NCI-H187 treated with DMSO at 0.1 percent for 48 hours (cell line): Measurements from ENCODE around the gene FAM98B.

Source experiments
- DNase-seq: peaks from one replicate; lab custom pipeline; 2025; lab: John Stamatoyannopoulos, UW

FAM98B gene

GRCh38 chr15:38461066-38461833, 7.3 kb downstream of the FAM98B start:
- DNase-seq = no peak

GRCh38 chr15:38463893-38464292, 10.0 kb downstream of the FAM98B start:
- DNase-seq = no peak

GRCh38 chr15:38464675-38465074, 10.7 kb downstream of the FAM98B start:
- DNase-seq = no peak

- DNase-seq = no peak
These were observed 16.9 kb downstream of the FAM98B start for GRCh38 chr15:38470816-38471215.

- no peak for DNase-seq
These were observed 18.0 kb downstream of the FAM98B start for GRCh38 chr15:38471974-38472373.

- DNase-seq = peak; percentile 9
These were observed 20.3 kb downstream of the FAM98B start for GRCh38 chr15:38474155-38474757.

GRCh38 chr15:38475361-38475760, 21.4 kb downstream of the FAM98B start:
- DNase-seq = no peak

GRCh38 chr15:38476120-38476519, 22.2 kb downstream of the FAM98B start:
- DNase-seq = no peak

- DNase-seq = no peak
These were observed 23.7 kb downstream of the FAM98B start for GRCh38 chr15:38477637-38478036.

GRCh38 chr15:38479266-38479665, 25.3 kb downstream of the FAM98B start:
- no peak for DNase-seq

GRCh38 chr15:38479756-38480155, 25.8 kb downstream of the FAM98B start:
- DNase-seq = no peak

- no peak for DNase-seq
These were observed 27.2 kb downstream of the FAM98B start for GRCh38 chr15:38481113-38481512.

GRCh38 chr15:38481761-38482160, 27.8 kb downstream of the FAM98B start:
- DNase-seq = no peak

- no peak for DNase-seq
These were observed 28.6 kb downstream of the FAM98B start for GRCh38 chr15:38482572-38482971.

- no peak for DNase-seq
These were observed 33.0 kb downstream of the FAM98B start for GRCh38 chr15:38486936-38487335.

GRCh38 chr15:38487378-38487777, 33.5 kb downstream of the FAM98B start:
- DNase-seq = no peak

- no peak for DNase-seq
These were observed 36.5 kb downstream of the FAM98B start for GRCh38 chr15:38490242-38490922.

- DNase-seq = no peak
These were observed 42.2 kb downstream of the FAM98B start for GRCh38 chr15:38496151-38496550.

- no peak for DNase-seq
These were observed 45.7 kb downstream of the FAM98B start for GRCh38 chr15:38499651-38500050.

GRCh38 chr15:38503496-38503895, 49.6 kb downstream of the FAM98B start:
- peak; percentile 54 for DNase-seq

GRCh38 chr15:38504680-38505467, 50.9 kb downstream of the FAM98B start:
- no peak for DNase-seq

GRCh38 chr15:38506997-38507396, 53.1 kb downstream of the FAM98B start:
- DNase-seq = no peak
